Trophoblast cell (in vitro differentiated cells and primary cell): ENCODE data around the gene GCM1.
A peak's percentile ranks its signal among the peaks of the same experiment; 100 is the strongest.

Experiments
- DNase-seq, 2 donors: peaks; one replicate each; pipeline ENCODE4 v3.0.0-alpha.2; 2016
- H2AFZ ChIP-seq: 2 replicates; pipeline ENCODE4 v1.6.1; 2013; ENCODE audit warnings: low read length, moderate library complexity, mild to moderate bottlenecking; ENCODE audit not compliant: insufficient read depth, poor library complexity
- H2AK5ac ChIP-seq: 2 replicates; pipeline ENCODE4 v1.6.1; 2013; ENCODE audit warnings: mild to moderate bottlenecking, low read length
- H2BK120ac ChIP-seq: 2 replicates; pipeline ENCODE4 v1.6.1; 2013; ENCODE audit warnings: low read length, mild to moderate bottlenecking, moderate library complexity; ENCODE audit not compliant: insufficient read depth, poor library complexity
- H2BK12ac ChIP-seq: 2 replicates; pipeline ENCODE4 v1.6.1; 2013; ENCODE audit warnings: mild to moderate bottlenecking, low read length, moderate library complexity
- H2BK5ac ChIP-seq: 2 replicates; pipeline ENCODE4 v1.6.1; 2013; ENCODE audit warnings: low read length, low read depth, moderate library complexity, mild to moderate bottlenecking; ENCODE audit not compliant: poor library complexity
- H3K14ac ChIP-seq: 2 replicates; pipeline ENCODE4 v1.6.1; 2013; ENCODE audit warnings: mild to moderate bottlenecking, low read length
- H3K18ac ChIP-seq: 2 replicates; pipeline ENCODE4 v1.6.1; 2013; ENCODE audit warnings: mild to moderate bottlenecking, low read length
- H3K23ac ChIP-seq: 2 replicates; pipeline ENCODE4 v1.6.1; 2013; ENCODE audit warnings: low read length
- H3K27ac ChIP-seq: 2 replicates; pipeline ENCODE4 v1.5.1; 2013; ENCODE audit warnings: low read depth, mild to moderate bottlenecking, inconsistent platforms, low read length, moderate library complexity
- H3K27me3 ChIP-seq: 2 replicates; pipeline ENCODE4 v1.6.1; 2013; ENCODE audit warnings: inconsistent platforms, mild to moderate bottlenecking, low read length, moderate library complexity; ENCODE audit not compliant: insufficient read depth
- H3K36me3 ChIP-seq, 2 experiments: 1 replicate in 1 of 2; 2 replicates in 1 of 2; pipeline ENCODE4 v1.6.1; 2013; ENCODE audit warnings: low read length in 2 of 2, mild to moderate bottlenecking in 2 of 2, moderate library complexity in 1 of 2; ENCODE audit not compliant: insufficient read depth in 2 of 2, control insufficient read depth in 1 of 2
- H3K4ac ChIP-seq: 2 replicates; pipeline ENCODE4 v1.6.1; 2013; ENCODE audit warnings: low read depth, mild to moderate bottlenecking, low read length, moderate library complexity
- H3K4me1 ChIP-seq, 2 experiments: 1 replicate in 1 of 2; 2 replicates in 1 of 2; pipeline ENCODE4 v1.6.1; 2013; ENCODE audit warnings: low read length in 2 of 2, mild to moderate bottlenecking in 2 of 2, moderate library complexity in 1 of 2; ENCODE audit not compliant: insufficient read depth in 2 of 2, control insufficient read depth in 1 of 2
- H3K4me2 ChIP-seq: 2 replicates; pipeline ENCODE4 v1.6.1; 2013; ENCODE audit warnings: inconsistent platforms, mild to moderate bottlenecking, low read length, moderate library complexity
- H3K4me3 ChIP-seq: 2 replicates; pipeline ENCODE4 v1.5.1; 2013; ENCODE audit warnings: mild to moderate bottlenecking, low read depth, low read length, inconsistent platforms
- H3K79me1 ChIP-seq: one replicate; pipeline ENCODE4 v1.6.1; 2013; ENCODE audit warnings: low read length
- H3K79me2 ChIP-seq: 2 replicates; pipeline ENCODE4 v1.6.1; 2013; ENCODE audit warnings: low read length, mild to moderate bottlenecking; ENCODE audit not compliant: control insufficient read depth, insufficient read depth, poor library complexity
- H3K9ac ChIP-seq: 2 replicates; pipeline ENCODE4 v1.6.1; 2013; ENCODE audit warnings: mild to moderate bottlenecking, low read length
- H3K9me3 ChIP-seq: 2 replicates; pipeline ENCODE4 v1.6.1; 2013; ENCODE audit warnings: low read depth, mild to moderate bottlenecking, control low read depth, inconsistent platforms, low read length; ENCODE audit not compliant: insufficient read depth
- H4K12ac ChIP-seq: 2 replicates; pipeline ENCODE4 v1.6.1; 2013; ENCODE audit warnings: low read depth, mild to moderate bottlenecking, low read length, moderate library complexity
- H4K8ac ChIP-seq: 2 replicates; pipeline ENCODE4 v1.6.1; 2013; ENCODE audit warnings: low read depth, mild to moderate bottlenecking, low read length, moderate library complexity
- H4K91ac ChIP-seq: one replicate; pipeline ENCODE4 v1.6.1; 2013; ENCODE audit warnings: low read depth, mild to moderate bottlenecking, low read length, moderate library complexity
- WGBS: extraction: QIAGEN DNeasy Blood & Tissue Kit; methylation state at CpG from one replicate; pipeline ENCODE4 v1.1.7; 2013; ENCODE audit warnings: missing lambda C conversion rate; ENCODE audit not compliant: insufficient read length, insufficient coverage; ENCODE audit errors: extremely low coverage; 5-methylcytosine and 5-hydroxymethylcytosine counted together

The GCM1 gene

DNA sequence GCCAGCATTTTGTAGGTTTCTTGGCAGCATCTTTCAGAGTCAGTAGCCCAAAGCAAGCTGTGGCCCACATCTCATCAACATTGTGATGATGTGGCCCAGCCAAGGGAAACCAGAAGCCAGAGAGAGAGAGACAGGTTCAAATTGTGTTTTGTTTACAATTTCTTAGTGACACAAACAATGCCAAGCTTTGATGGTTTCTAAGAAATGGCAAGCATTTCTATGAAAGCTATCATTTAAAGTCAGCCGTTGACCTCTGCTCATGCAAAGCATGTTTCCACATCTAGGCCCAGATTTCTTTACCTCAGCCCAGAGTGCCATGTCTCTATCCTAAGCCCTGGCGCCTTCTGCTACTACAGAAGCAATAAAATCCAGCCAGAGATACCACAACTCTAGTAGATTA is 32.9 kb downstream of the GCM1 start:
- H3K18ac ChIP-seq = no peak overlapping the region
- no peak overlapping the region for H4K91ac ChIP-seq
- H3K9me3 ChIP-seq = no peaks in the 10 kb centered on the region
- H3K4me2 ChIP-seq = no peak overlapping the region
- H3K4me3 ChIP-seq = no peak overlapping the region
- H3K23ac ChIP-seq = no peak overlapping the region
- H3K27me3 ChIP-seq = no peaks in the 10 kb centered on the region
- H3K79me1 ChIP-seq = peaks cover 11% of the 10 kb centered on the region
- H2BK5ac ChIP-seq = no peak overlapping the region
- peak in 1 of 2 donors; percentile 72 for DNase-seq
- peaks cover 6 to 8% of the 10 kb centered on the region in 2 experiments for H3K4me1 ChIP-seq
- H4K8ac ChIP-seq = no peak overlapping the region
- no peak overlapping the region for H2BK12ac ChIP-seq
- no peak overlapping the region for H3K14ac ChIP-seq
- H2BK120ac ChIP-seq = no peak overlapping the region
- H3K9ac ChIP-seq = no peak overlapping the region
- H3K36me3 ChIP-seq = no peaks in the 10 kb centered on the region
- no peak overlapping the region for H2AFZ ChIP-seq
- H3K4ac ChIP-seq = no peak overlapping the region
- H3K79me2 ChIP-seq = peaks cover 2% of the 10 kb centered on the region
- H3K27ac ChIP-seq = peak overlapping the region; percentile 70
- H4K12ac ChIP-seq = no peak overlapping the region
- no peak overlapping the region for H2AK5ac ChIP-seq
- WGBS = no CpG with 5 or more reads among the region's 2 CpGs

DNA sequence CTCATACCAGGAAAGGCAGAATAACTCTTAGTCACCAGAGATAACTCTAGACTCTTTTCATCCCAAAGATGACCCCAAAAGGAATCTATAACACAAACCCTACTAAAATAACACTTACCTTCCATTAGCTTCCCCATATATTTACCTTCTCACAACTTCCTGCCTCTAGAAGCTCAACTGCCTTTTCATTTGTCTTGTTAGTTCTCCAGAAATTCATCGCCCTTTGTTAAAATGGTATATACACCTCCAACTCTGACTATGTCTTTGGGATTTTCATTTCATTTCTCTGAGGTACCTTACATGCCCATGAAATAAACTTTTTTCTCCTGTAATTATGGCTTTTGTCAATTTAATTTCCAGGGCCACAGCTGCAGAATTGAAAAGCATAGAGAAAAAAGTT is 33.5 kb downstream of the GCM1 start:
- Histone ChIP-seq H3K4ac (no peak overlapping the region), H4K12ac (no peak overlapping the region), H3K4me3 (no peak overlapping the region), H3K79me1 (peaks cover 11% of the 10 kb centered on the region), H2BK12ac (no peak overlapping the region), H2BK5ac (no peak overlapping the region), H2BK120ac (no peak overlapping the region), H3K36me3 (no peaks in the 10 kb centered on the region), H3K9me3 (no peaks in the 10 kb centered on the region), H3K23ac (no peak overlapping the region), H3K4me2 (no peak overlapping the region), H2AFZ (no peak overlapping the region), H3K14ac (no peak overlapping the region), H4K91ac (no peak overlapping the region), H3K27ac (peak overlapping the region; percentile 70), H3K18ac (no peak overlapping the region), H3K9ac (no peak overlapping the region), H4K8ac (no peak overlapping the region), H3K4me1 (peaks cover 6 to 8% of the 10 kb centered on the region in 2 experiments), H3K27me3 (no peaks in the 10 kb centered on the region), H2AK5ac (no peak overlapping the region), H3K79me2 (peaks cover 2% of the 10 kb centered on the region)
- no peak for DNase-seq
- no CpG with 5 or more reads among the region's 1 CpG for WGBS

DNA sequence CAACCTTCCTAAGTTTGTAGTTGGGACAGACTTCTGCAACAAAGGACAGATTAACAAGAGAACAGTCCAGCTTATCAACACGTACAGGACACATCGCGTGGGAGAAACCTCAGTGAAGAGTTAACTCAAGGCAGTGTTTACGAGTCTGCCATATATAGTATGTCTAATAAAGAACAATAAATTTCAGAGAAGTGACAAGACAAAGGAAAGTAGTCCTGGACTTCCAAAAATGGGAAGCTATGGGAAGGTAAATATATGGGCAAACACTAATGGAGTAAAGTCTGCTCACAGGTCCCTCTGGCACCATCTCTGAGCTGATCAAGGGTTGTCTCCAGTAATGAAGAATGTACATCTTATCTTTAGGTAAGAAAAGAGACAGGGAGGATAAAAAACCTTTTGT is 34.9 kb downstream of the GCM1 start:
- no peak overlapping the region for H2BK5ac ChIP-seq
- no peak overlapping the region for H3K9ac ChIP-seq
- peaks cover 2% of the 10 kb centered on the region in 2 experiments for H3K4me1 ChIP-seq
- no peak overlapping the region for H2AFZ ChIP-seq
- H3K79me1 ChIP-seq = peaks cover 6% of the 10 kb centered on the region
- no peak overlapping the region for H2AK5ac ChIP-seq
- H3K18ac ChIP-seq = no peak overlapping the region
- H3K36me3 ChIP-seq = no peaks in the 10 kb centered on the region
- H4K8ac ChIP-seq = no peak overlapping the region
- H3K79me2 ChIP-seq = peaks cover 2% of the 10 kb centered on the region
- no peak overlapping the region for H4K91ac ChIP-seq
- H3K23ac ChIP-seq = no peak overlapping the region
- DNase-seq = no peak
- H4K12ac ChIP-seq = no peak overlapping the region
- WGBS = no CpG with 5 or more reads among the region's 4 CpGs
- H3K9me3 ChIP-seq = no peaks in the 10 kb centered on the region
- no peak overlapping the region for H3K4ac ChIP-seq
- H3K14ac ChIP-seq = no peak overlapping the region
- H3K4me3 ChIP-seq = no peak overlapping the region
- no peak overlapping the region for H2BK12ac ChIP-seq
- no peak overlapping the region for H2BK120ac ChIP-seq
- no peak overlapping the region for H3K4me2 ChIP-seq
- H3K27me3 ChIP-seq = no peaks in the 10 kb centered on the region
- no peak overlapping the region for H3K27ac ChIP-seq

DNA sequence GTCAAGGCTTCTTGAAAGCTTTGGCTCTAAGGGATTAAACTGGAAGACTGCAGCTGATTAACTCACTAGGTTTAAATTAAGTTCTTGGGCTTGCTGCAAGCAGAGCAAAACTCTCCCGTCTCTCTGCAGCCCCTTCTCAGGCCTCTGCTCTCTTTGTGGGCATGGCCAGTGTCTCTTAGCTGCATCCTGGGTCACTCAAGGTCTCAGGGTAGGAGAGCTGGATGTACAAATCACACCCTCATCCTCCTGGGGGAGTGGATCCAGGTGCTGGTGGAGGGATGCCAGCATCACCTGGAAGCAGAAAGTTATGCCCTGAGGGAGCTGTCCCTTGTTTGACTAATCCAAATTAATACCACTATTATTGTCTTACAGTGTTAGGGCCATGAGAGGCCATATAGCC is 35.8 kb downstream of the GCM1 start:
- no CpG with 5 or more reads among the region's 1 CpG for WGBS

More for the DNA sequence above, 35.8 kb downstream of the GCM1 start:
- no peaks in the 10 kb centered on the region for H3K79me2 ChIP-seq
- H3K79me1 ChIP-seq = peaks cover 4% of the 10 kb centered on the region
- H4K12ac ChIP-seq = no peak overlapping the region
- H2AK5ac ChIP-seq = no peak overlapping the region
- no peaks in the 10 kb centered on the region for H3K9me3 ChIP-seq
- H2AFZ ChIP-seq = no peak overlapping the region
- H3K36me3 ChIP-seq = no peaks in the 10 kb centered on the region
- H4K91ac ChIP-seq = peak overlapping the region; percentile 31
- H3K4me3 ChIP-seq = no peak overlapping the region
- H3K27me3 ChIP-seq = no peaks in the 10 kb centered on the region
- no peak overlapping the region for H3K4ac ChIP-seq
- H3K23ac ChIP-seq = no peak overlapping the region
- DNase-seq = peak; percentile 85 to 96
- H2BK120ac ChIP-seq = no peak overlapping the region
- H4K8ac ChIP-seq = no peak overlapping the region
- H3K9ac ChIP-seq = no peak overlapping the region
- H3K27ac ChIP-seq = no peak overlapping the region
- no peak overlapping the region for H2BK12ac ChIP-seq
- no peak overlapping the region for H2BK5ac ChIP-seq
- no peak overlapping the region for H3K4me2 ChIP-seq
- no peak overlapping the region for H3K14ac ChIP-seq
- no peak overlapping the region for H3K18ac ChIP-seq
- peaks cover 2% of the 10 kb centered on the region in 2 experiments for H3K4me1 ChIP-seq
